ENCODE data around the gene KRT37. TPM values are rescaled to one million over a fixed set of nuclear protein-coding genes. Genes with fewer than 3 reads are reported as not detected.

KRT37 gene
- total RNA-seq: not detected in 2 replicates

- Mint-ChIP-seq H3K9me3 (no peaks in the 10 kb centered on the region), H3K4me3 (no peak within 1 kb of the TSS), H3K27ac (no peak within 1 kb of the TSS), H3K27me3 (peaks cover 5% of the 10 kb centered on the region), H3K36me3 (ENCODE audit: low read depth) (no peaks in the 10 kb centered on the region), H3K4me1 (no peaks in the 10 kb centered on the region)
- DNase-seq: no peak
- intact Hi-C loops (cut with micrococcal nuclease): no loop called here
These were observed at the start of gene KRT37 for GRCh38 chr17:41424111-41424635. TSS of gene KRT37 (minus strand) at chr17:41424585. CDS start at chr17:41424523, 62 bp downstream.

DNA sequence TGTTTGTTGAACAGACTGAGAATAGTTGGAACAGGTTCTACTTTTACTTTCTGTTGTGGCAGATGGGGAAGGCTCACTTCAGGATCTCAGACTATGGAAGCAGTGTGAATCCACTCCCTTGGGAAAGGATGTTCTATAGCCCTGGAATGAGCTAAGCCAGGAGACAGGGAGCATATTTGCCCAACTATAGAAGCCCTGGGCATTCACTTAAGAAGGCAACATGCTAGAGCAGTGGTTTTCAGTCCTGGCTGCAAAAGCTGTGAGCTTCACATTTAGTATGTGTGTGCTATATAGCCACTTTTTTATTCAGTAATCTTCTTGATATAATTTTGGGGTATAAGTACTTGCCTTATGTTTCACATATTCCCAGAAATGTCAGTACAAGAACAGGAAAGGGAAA is 44.0 kb upstream of the KRT37 start:
- intact Hi-C loops (cut with micrococcal nuclease): no loop called here
- Mint-ChIP-seq H3K27me3 (peaks cover 5% of the 10 kb centered on the region), H3K27ac (no peak overlapping the region), H3K4me3 (no peak overlapping the region), H3K4me1 (no peaks in the 10 kb centered on the region), H3K9me3 (peaks cover 6% of the 10 kb centered on the region), H3K36me3 (ENCODE audit: low read depth) (no peaks in the 10 kb centered on the region)
- no peak for DNase-seq

- Mint-ChIP-seq H3K27me3 (peaks cover 5% of the 10 kb centered on the region), H3K4me3 (no peak overlapping the region), H3K4me1 (no peaks in the 10 kb centered on the region), H3K36me3 (ENCODE audit: low read depth) (no peaks in the 10 kb centered on the region), H3K9me3 (peaks cover 6% of the 10 kb centered on the region), H3K27ac (no peak overlapping the region)
- no peak for DNase-seq
- intact Hi-C loops (cut with micrococcal nuclease): no loop called here
These were observed 43.2 kb upstream of the KRT37 start for GRCh38 chr17:41467561-41467960.

DNA sequence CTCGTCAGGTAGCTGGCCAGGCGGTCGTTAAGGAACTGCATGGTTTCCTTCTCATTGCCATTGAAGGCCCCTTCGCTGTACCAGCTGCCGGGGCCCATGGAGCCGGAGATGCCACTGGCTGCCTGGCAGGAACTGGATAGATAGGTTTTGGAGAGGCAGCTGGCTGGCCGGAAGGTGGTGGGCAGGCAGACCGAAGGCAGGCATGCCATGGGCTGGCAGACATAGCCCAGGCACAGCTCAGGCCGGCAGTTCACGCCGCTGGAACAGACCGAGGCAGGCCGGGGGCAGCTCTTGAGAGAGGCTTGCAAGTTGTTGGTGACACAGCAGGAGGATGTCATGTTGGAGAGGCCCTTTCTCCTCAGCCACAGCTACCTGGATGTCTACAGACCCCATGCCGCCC is 42.6 kb upstream of the KRT37 start, which contains the start of gene KRT32:
KRT32 (minus strand) TSS at position 399 of the 400 bp plus-strand sequence; CDS start at position 338, 61 bp downstream.
- H3K27me3 Mint-ChIP-seq: peaks cover 5% of the 10 kb centered on the region
- peaks cover 6% of the 10 kb centered on the region for H3K9me3 Mint-ChIP-seq
- no peak within 1 kb of the TSS for H3K4me3 Mint-ChIP-seq
- no peaks in the 10 kb centered on the region for H3K36me3 Mint-ChIP-seq (ENCODE audit: low read depth)
- H3K27ac Mint-ChIP-seq: no peak within 1 kb of the TSS
- no peak for DNase-seq
- intact Hi-C loops (cut with micrococcal nuclease): no loop called here
- H3K4me1 Mint-ChIP-seq: no peaks in the 10 kb centered on the region

- intact Hi-C loops (cut with micrococcal nuclease): no loop called here
- Mint-ChIP-seq H3K36me3 (ENCODE audit: low read depth) (no peaks in the 10 kb centered on the region), H3K9me3 (peaks cover 6% of the 10 kb centered on the region), H3K27me3 (peaks cover 5% of the 10 kb centered on the region), H3K27ac (no peak overlapping the region), H3K4me1 (no peaks in the 10 kb centered on the region), H3K4me3 (no peak overlapping the region)
- DNase-seq: no peak
These were observed 40.3 kb upstream of the KRT37 start for GRCh38 chr17:41464682-41465081.

DNA sequence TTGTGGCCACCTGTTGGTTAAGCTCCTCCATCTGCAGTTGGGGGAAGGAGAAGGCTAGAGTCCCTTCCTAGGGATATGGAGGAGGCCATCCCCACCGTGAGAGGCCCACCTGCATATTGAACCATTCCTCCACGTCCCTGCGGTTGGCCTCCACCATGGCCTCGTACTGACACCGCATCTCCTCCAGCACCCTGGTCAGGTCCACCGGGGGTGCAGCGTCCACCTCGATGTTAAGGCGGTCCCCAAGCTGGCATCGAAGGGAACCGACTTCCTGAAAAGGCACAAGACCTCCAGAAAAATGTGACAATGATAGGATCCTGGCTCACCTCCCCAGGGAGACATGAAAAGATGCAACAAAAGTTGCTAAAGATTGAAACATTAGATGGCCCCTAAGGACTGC is 39.8 kb upstream of the KRT37 start:
- Mint-ChIP-seq H3K9me3 (peaks cover 4% of the 10 kb centered on the region), H3K4me1 (no peaks in the 10 kb centered on the region), H3K27me3 (peaks cover 3% of the 10 kb centered on the region), H3K4me3 (no peak overlapping the region), H3K27ac (no peak overlapping the region), H3K36me3 (ENCODE audit: low read depth) (no peaks in the 10 kb centered on the region)
- no peak for DNase-seq
- intact Hi-C loops (cut with micrococcal nuclease): no loop called here

- no peaks in the 10 kb centered on the region for H3K4me1 Mint-ChIP-seq
- intact Hi-C loops (cut with micrococcal nuclease): no loop called here
- no peak overlapping the region for H3K27ac Mint-ChIP-seq
- H3K36me3 Mint-ChIP-seq (ENCODE audit: low read depth): no peaks in the 10 kb centered on the region
- H3K27me3 Mint-ChIP-seq: peaks cover 3% of the 10 kb centered on the region
- DNase-seq: no peak
- no peak overlapping the region for H3K4me3 Mint-ChIP-seq
- H3K9me3 Mint-ChIP-seq: peaks cover 3% of the 10 kb centered on the region
These were observed 39.4 kb upstream of the KRT37 start for GRCh38 chr17:41463746-41464145.

DNA sequence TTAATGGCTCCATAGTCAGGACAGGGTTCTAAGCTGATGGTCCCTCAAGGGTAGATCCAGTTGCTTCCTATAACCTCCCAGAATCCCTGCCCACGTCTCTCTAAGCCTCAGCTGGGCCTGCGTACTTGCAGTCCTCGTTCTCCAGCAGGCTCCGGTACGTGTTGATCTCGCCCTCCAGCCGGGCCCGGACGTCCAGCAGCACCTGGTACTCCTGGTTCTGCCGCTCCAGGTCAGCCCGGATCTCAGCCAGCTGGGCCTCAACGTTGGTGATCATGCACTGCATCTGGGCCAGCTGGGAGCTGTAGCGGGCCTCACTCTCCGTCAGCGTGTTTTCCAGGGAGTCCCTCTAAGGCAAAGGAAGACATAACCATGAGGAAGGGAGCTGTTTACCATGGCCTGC is 38.3 kb upstream of the KRT37 start:
- no peak overlapping the region for H3K27ac Mint-ChIP-seq
- intact Hi-C loops (cut with micrococcal nuclease): no loop called here
- DNase-seq: no peak
- H3K4me3 Mint-ChIP-seq: no peak overlapping the region
- H3K27me3 Mint-ChIP-seq: peaks cover 1% of the 10 kb centered on the region
- no peaks in the 10 kb centered on the region for H3K4me1 Mint-ChIP-seq
- no peaks in the 10 kb centered on the region for H3K9me3 Mint-ChIP-seq
- H3K36me3 Mint-ChIP-seq (ENCODE audit: low read depth): no peaks in the 10 kb centered on the region

GRCh38 chr17:41457676-41458075 is 33.3 kb upstream of the KRT37 start:
- Mint-ChIP-seq H3K4me1 (no peaks in the 10 kb centered on the region), H3K9me3 (no peaks in the 10 kb centered on the region), H3K36me3 (ENCODE audit: low read depth) (no peaks in the 10 kb centered on the region), H3K27me3 (peaks cover 4% of the 10 kb centered on the region), H3K27ac (no peak overlapping the region), H3K4me3 (no peak overlapping the region)
- intact Hi-C loops (cut with micrococcal nuclease): no loop called here
- no peak for DNase-seq

DNA sequence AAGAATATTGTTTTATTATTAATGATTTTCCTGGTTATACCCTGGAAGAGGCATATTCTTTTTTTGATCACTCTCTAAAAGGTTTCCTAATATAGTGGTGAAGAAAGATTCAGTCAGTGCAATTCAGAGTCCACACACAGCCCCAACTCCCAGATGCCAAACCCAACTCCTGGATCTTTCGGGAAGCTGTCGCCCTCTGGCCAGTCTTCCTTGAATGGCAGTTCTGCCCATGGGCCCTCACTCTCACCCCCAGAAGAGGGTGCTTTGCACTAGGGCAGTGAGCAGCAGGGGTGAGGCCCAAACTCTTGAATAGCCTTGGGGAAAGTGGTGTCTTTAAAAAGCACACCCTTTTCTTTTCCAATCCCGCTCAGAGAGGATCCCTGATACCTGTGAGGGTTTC is 31.8 kb upstream of the KRT37 start:
- Mint-ChIP-seq H3K4me3 (no peak overlapping the region), H3K4me1 (no peaks in the 10 kb centered on the region), H3K36me3 (ENCODE audit: low read depth) (no peaks in the 10 kb centered on the region), H3K9me3 (no peaks in the 10 kb centered on the region), H3K27ac (no peak overlapping the region), H3K27me3 (peaks cover 11% of the 10 kb centered on the region)
- intact Hi-C loops (cut with micrococcal nuclease): no loop called here
- DNase-seq: no peak

DNA sequence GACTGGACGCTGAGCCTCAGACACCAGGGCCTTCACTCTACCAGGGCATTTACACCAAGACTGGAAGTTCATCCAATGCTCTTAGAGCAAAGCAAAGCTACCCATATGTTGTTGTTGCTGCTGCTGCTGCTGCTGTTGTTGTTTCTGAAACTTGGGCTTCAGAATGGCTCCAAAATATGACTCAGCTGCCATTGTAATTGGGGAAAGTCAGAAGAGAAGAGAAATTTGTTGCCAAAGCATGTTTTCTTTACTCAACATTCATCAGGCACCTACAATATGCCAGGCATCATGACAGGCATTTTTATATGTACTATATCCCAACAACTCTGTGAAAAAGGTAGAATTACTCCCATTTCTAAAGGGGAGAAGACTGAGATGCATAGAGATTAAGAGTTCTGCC is 30.9 kb upstream of the KRT37 start:
- Mint-ChIP-seq H3K36me3 (ENCODE audit: low read depth) (no peaks in the 10 kb centered on the region), H3K4me1 (no peaks in the 10 kb centered on the region), H3K9me3 (no peaks in the 10 kb centered on the region), H3K27ac (no peak overlapping the region), H3K27me3 (peaks cover 15% of the 10 kb centered on the region), H3K4me3 (no peak overlapping the region)
- intact Hi-C loops (cut with micrococcal nuclease): no loop called here
- DNase-seq: no peak

DNA sequence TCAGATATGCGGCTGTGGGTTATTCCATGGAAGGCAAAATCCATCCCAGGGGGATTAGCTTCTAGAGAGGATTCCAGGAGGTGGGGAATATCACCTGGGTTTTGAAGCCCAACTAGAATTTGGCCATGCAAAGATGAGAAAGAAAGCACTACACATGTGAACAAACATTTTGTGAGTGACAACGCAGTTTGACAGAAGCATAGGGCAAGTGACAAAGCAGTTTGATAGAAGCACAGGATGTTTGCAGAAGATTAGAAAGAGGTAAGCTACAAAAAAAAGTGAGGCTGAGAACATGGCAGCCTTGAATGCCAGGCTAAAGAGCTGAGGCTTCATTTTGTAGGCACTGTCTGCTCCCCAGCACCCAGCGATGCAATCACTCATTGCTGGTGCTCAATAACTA is 28.7 kb upstream of the KRT37 start:
- no peaks in the 10 kb centered on the region for H3K9me3 Mint-ChIP-seq
- H3K27me3 Mint-ChIP-seq: peaks cover 16% of the 10 kb centered on the region
- no peak for DNase-seq
- no peaks in the 10 kb centered on the region for H3K36me3 Mint-ChIP-seq (ENCODE audit: low read depth)
- no peak overlapping the region for H3K4me3 Mint-ChIP-seq
- no peak overlapping the region for H3K27ac Mint-ChIP-seq
- no peaks in the 10 kb centered on the region for H3K4me1 Mint-ChIP-seq
- intact Hi-C loops (cut with micrococcal nuclease): no loop called here

- peaks cover 16% of the 10 kb centered on the region for H3K27me3 Mint-ChIP-seq
- H3K4me1 Mint-ChIP-seq: no peaks in the 10 kb centered on the region
- no peak overlapping the region for H3K27ac Mint-ChIP-seq
- H3K4me3 Mint-ChIP-seq: no peak overlapping the region
- no peak for DNase-seq
- intact Hi-C loops (cut with micrococcal nuclease): no loop called here
- no peaks in the 10 kb centered on the region for H3K9me3 Mint-ChIP-seq
- H3K36me3 Mint-ChIP-seq (ENCODE audit: low read depth): no peaks in the 10 kb centered on the region
These were observed 27.9 kb upstream of the KRT37 start for GRCh38 chr17:41452281-41452680.

DNA sequence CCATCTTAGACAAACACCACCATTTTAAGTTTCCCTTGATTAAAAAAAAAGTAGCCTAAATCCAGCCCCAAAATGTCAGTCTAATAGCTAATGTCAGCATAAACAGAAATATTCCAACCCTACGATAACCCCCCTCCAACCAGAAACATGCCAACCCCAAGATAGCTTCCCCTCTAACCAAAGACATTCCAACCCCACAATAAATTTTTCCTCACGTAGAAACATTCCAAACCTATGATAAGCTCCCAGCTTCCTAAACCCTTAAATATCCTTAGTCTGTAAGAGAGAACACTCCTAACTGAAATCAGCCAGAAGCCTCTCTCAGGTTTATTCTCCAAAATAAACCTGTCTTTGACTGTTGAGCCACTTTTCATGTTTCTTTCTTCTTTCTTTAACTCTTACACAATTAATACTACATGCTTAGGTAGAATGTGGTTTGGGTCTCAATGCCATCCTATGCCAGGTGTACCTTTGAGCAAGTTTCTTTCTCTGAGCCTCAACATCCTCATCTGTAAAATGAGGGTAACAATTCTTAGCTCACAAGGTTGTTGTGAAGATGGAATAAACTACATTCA is 26.9 kb upstream of the KRT37 start:
- H3K36me3 Mint-ChIP-seq (ENCODE audit: low read depth): no peaks in the 10 kb centered on the region
- intact Hi-C loops (cut with micrococcal nuclease): no loop called here
- DNase-seq: no peak
- no peak overlapping the region for H3K4me3 Mint-ChIP-seq
- peaks cover 16% of the 10 kb centered on the region for H3K27me3 Mint-ChIP-seq
- H3K27ac Mint-ChIP-seq: no peak overlapping the region
- no peaks in the 10 kb centered on the region for H3K9me3 Mint-ChIP-seq
- H3K4me1 Mint-ChIP-seq: peaks cover 1% of the 10 kb centered on the region

- H3K9me3 Mint-ChIP-seq: no peaks in the 10 kb centered on the region
- no peak for DNase-seq
- no peaks in the 10 kb centered on the region for H3K36me3 Mint-ChIP-seq (ENCODE audit: low read depth)
- intact Hi-C loops (cut with micrococcal nuclease): no loop called here
- peaks cover 1% of the 10 kb centered on the region for H3K4me1 Mint-ChIP-seq
- peaks cover 12% of the 10 kb centered on the region for H3K27me3 Mint-ChIP-seq
- no peak overlapping the region for H3K27ac Mint-ChIP-seq
- H3K4me3 Mint-ChIP-seq: no peak overlapping the region
These were observed 24.6 kb upstream of the KRT37 start for GRCh38 chr17:41449008-41449407.
